AG10803 (cell line): ENCODE measurements around the gene VAT1L.

Experiments used
- DNase-seq: peaks from one replicate; pipeline ENCODE4 v3.0.0; 2010; ENCODE audit warnings: low read depth
- H3K4me3 ChIP-seq: 2 replicates; pipeline ENCODE4 v1.5.1; 2011; ENCODE audit warnings: mild to moderate bottlenecking, low read length, control low read depth
- CTCF ChIP-seq: conservative IDR thresholded peaks from 2 replicates; pipeline ENCODE4 v1.5.1; 2011; ENCODE audit warnings: mild to moderate bottlenecking, low read length, control low read depth, inconsistent platforms

The VAT1L gene

GRCh38 chr16:77960766-77961165 lies 172.4 kb downstream of the VAT1L start:
- DNase-seq, result no peak
- no peak for TF ChIP-seq CTCF
- H3K4me3 ChIP-seq, result no peak overlapping the region

- no peak overlapping the region for H3K4me3 ChIP-seq
- peak; percentile 33 for DNase-seq
- TF ChIP-seq CTCF, result no peak
Observed at GRCh38 chr16:77961814-77962213, 173.4 kb downstream of the VAT1L start.

- no peak overlapping the region for H3K4me3 ChIP-seq
- no peak for DNase-seq
- TF ChIP-seq CTCF, result no peak
Observed at GRCh38 chr16:77962689-77963088, 174.3 kb downstream of the VAT1L start.

- DNase-seq, result no peak
- TF ChIP-seq CTCF, result no peak
- H3K4me3 ChIP-seq, result no peak overlapping the region
Observed at GRCh38 chr16:77963185-77964044, 175.1 kb downstream of the VAT1L start.

- DNase-seq, result peak; percentile 17
- no peak for TF ChIP-seq CTCF
- no peak overlapping the region for H3K4me3 ChIP-seq
Observed at GRCh38 chr16:77965346-77965745, 177.0 kb downstream of the VAT1L start.

- no peak for TF ChIP-seq CTCF
- no peak for DNase-seq
- no peak overlapping the region for H3K4me3 ChIP-seq
Observed at GRCh38 chr16:77967054-77967904, 178.9 kb downstream of the VAT1L start.
